GOT3 (cell line): ENCODE results near the gene HERC3.

Source experiments
- DNase-seq: peaks from one replicate; lab custom pipeline; 2025; ENCODE audit warnings: mixed read lengths; lab: John Stamatoyannopoulos, UW

Gene HERC3

DNA sequence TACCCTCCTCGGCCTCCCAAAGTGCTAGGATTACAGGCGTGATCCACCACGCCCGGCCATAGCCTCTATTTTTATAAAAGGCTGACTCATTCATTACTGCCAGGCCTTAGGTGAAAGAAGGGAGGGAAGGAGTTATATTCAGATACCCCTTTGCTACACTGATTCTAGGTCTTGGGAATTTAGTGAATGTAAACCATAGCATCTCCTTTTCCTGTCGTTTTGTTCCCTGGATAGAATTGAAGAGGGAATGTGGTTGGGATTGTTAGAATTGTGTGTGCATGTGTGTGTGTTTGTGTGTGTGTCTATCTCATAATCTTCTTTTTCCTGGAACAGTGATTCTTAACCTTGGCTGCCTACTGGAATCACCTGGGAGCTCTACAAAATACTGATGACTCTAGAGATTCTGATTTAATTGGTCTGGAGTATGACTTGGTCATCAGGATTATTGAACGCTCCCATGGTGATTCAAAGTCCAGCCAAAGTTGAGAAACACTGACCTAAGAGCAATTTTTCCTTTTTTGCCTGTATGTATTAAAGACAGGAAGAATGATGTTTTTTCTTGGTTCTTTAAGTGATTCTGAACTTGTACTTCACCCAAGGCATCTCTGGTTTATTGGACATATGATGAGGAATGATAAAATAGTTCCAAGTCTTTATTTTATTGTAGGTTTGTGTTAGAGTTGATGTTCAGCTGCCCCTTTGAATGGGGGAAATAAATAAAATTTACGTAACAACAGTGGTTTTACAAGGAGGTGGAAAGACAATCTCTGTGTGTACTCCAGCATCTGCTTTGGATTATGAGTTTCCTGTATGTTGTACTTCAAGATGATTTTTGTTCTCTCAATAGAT is 68.4 kb downstream of the HERC3 start:
- DNase-seq, result no peak

DNA sequence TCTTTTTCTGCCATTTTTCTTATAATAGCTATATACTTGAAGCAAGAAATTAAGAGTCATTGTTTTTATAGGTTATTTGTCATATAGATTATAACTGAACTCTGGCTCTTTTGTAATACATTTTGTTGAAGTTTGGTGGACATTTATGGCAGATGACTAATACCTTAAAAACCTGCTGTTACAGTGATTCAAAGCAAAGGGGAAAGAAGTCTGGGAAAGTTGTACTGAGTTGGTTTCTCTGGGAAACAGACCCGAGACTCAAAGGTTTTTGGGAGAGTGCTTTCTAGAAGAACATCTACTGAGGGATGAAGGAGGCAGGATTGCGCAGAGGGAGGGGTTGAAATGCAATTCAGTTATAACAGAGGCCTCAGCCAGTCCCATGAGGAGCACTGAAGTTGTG is 69.5 kb downstream of the HERC3 start:
- no peak for DNase-seq

DNA sequence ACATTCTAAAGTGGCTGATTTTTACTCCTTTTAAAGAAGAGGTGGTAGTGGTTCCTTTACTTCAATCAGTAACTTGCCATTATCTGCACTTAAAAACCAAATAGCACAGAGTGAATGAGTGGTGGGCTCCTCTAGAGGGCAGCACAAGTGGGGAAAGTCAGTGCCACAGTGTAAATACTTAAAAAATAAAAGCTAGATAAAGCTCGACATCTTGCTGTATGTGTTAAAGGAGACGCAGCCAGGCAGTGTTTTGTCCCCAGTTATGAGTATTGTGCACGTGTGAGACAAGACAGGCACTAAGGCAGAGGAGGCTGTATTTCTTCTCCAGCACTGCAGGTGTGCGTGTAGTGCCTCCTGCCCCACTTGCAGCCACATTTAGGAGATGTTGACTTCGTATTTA is 80.7 kb downstream of the HERC3 start:
- no peak for DNase-seq

DNA sequence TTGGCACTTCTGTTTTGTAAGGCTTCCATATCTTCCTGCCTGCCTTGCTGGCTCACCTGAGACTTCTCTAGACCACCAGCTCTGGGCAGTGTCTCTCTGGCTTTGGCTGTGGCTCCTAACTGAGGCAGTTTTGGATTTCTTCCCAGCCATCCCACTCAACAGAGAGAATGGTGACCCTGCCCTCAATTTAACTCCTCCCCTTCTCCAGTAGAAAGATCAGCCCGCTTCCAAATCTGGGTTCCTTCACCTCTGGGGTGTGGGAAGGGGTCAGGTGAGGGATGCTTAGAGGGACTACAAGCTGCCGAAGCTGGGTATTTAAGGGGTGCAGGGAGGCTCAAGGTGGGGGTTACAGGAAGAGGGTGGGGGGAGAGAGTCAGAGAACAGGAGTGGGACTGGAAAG is 81.6 kb downstream of the HERC3 start:
- DNase-seq, result no peak

DNA sequence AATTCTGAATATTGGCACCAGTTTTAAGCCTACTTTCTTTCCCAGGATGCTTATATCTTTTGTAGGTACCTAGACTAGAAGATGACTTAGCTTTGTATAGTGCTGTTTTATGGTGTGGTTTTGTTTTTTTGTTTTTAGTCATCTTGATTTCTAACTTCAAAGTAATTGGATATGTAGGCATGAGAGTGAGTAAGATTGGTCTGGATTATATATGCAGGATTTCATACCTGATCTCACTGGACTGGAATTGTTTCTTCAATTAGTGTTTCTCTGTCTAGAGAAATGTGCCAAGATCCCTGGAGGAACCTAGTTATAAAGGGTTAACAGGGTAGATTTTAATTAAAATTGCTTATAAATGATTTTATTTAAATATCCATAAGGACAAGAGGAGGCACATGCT is 82.3 kb downstream of the HERC3 start:
- no peak for DNase-seq

DNA sequence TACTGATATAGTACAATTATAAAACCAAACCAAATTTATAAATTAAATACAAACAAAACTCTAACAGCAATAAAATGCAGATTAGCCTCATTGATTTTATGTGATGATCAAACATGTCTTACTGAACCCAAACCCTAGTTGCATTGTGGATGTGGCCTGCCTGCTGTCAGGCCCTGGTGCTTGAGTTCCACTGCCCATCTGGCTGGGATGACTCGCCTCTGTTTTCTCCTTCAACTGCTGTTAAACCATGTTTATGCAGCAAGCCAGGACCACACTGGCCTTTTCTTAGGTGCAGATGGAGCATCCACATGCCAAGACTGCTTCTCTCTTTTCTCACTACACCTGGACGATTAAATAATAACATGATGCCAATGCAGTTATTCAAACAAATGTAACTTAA is 82.7 kb downstream of the HERC3 start:
- no peak for DNase-seq

DNA sequence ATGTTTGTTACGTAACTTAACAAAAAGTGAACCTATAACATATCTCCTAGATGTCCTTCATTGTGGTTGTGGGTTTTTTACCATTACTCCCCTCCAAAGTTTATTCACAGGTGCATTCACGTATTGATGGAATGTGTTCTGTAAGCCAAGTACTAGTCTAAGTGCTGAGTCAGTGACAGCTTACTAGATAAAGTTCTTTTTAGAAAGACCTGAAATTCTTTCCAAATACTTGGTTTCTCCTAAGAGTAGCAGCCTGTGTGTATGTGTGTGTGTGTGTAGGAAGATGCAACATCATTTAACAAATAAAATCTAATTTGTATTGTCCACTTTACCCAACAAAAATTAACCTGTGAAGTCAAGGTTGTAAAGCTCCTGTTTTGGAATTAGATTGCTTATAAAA is 83.3 kb downstream of the HERC3 start:
- DNase-seq, result no peak

DNA sequence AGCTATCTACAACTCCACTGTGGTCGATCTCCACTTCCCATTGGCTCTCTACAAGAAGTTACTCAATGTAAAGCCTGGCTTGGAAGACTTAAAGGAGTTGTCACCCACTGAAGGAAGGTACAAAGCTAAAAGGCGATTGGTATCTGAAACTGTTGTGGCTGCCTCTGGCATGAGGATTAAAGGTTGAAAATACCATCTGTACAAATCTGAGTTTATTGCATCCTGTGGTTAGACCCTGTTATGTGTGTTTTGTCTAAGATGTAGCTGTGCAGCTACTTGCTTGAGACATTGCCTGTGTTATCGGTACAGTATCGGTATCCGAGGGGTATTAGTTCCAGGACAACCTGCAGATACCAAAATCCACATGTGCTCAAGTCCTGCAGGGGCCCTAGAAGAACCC is 88.9 kb downstream of the HERC3 start:
- no peak for DNase-seq

DNA sequence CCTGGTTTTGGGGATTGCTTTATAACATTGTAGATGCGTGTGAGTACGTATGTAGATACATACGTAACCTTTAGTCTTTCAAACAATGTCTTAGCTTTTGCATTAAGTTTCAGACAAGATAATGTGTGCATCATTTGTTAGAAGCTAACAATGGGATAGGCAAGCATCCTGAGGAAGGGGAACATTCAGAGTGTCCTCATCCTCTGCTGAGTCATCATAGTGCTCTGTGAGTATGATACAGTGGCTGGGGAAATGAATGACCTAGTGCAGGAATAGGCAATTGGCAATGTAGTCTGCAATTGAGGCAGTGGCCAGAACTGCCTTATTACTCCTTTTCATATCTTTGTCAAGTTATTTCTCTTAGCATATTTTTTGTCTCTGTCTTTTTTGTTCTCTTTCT is 98.1 kb downstream of the HERC3 start:
- no peak for DNase-seq

DNA sequence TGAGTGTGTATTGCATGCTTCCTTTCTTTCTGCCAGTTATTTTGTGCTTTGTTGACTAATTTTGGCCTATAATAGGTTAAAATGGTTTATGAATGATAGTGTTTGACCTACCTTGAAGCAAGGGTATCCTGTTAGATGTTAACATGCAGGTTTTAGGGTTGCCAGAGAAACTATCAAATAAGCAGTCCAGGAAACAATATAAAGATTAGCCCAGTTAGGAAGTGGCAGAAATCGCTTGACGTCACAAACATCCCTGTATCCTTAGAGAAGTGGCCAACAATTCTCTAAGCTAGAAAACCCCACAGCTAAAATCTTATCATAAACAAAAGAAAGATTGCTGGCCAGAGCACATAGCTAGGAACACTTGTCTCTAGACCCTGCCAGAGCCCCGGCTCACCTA is 101.5 kb downstream of the HERC3 start:
- no peak for DNase-seq

DNA sequence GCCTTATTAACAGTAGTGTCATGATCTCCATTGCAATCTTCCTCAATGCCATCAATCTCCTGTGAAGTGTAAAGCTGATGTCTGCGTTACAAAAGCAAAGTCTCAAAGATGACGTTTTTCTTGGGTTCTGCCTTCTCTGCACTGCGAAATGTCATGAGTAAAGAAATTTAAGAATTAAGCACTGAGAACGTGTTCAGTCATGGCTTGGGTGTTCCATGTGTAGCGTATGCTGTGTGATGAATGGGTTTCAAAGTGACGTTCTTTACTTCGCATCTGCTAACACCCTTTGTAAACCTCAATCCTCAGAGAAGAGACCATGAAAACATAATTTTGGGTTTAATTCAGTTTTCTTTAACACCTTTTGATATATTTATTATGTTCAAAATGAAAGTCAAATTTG is 104.3 kb downstream of the HERC3 start:
- no peak for DNase-seq

DNA sequence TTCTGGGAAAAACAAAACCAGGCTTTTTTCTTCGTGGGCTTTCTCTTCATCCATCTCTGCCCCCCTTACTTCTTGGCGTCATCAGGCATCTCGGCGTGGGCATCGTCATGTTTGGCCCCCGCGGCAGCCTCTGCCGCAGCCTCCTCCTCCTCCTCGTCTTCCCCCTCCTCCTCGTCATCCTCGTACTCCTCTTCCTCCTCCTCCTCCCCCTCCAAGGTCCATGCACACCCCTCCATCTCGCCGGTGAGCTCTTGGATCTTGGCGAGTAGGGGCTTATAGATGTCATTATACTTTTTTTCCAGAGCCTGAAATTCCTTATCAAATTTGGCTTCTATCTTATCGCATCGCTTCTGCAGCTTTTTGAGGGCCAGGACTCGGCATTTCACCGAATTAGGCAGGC is 104.9 kb downstream of the HERC3 start:
- DNase-seq, result no peak

DNA sequence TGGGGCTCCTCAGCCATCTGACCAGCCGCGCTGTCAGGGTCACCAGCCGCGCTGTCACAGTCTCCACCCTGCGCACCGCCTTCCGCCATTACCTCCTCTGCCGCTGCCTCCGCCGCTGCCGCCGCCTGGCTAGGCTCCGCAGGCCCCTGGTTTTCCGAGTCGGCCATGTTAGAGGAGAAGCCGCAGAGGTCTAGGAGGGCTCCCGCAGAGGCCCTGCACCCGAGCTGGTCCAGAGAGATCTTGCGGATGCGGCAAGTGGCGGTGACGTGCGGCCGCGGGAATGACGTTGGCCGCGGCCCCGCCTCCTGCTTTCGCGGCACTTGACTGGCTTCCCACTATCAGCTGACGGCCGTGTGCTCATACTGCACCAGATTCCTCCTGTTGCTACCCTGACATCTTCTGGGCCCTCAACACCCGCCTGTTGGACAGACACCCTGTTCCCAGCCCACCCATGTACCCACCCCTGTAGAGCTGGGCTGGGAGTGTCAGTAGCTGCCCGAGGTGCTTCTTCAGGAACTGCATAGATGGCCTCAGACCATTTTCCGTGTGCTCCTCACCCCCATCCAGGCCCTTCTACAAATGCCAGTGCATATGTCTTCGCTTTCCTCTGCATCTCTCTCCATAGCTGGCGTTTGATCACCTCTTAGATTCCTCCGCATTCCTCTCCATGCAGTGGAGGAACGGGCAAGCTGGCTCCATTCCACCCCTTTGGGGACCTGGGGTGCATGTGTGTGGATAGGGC is 105.5 kb downstream of the HERC3 start, which contains the start of gene NAP1L5:
Gene NAP1L5, minus strand, starts transcription at position 242 of the 742 bp plus-strand sequence. Its CDS starts 75 bp downstream, at position 167.
- no peak for DNase-seq

DNA sequence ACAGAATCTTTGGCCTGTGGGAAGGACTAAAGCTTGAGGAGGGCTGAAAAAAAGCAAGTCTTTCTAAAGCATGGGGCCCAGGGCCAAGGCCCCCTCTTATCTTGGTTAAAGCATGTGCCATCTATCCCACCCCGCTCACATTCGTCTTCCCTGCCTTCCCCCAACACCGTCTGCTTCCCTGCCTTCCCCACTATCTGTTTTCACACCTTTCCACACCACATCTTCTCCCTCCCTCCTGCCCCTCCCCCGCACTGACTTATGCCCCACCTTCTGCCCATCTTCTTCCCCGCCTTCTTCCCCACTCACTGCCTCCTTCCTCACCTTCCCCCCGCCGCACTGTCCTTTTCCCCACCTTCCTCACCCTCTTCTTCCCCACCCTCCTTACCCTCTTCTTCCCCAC is 106.2 kb downstream of the HERC3 start:
- no peak for DNase-seq

DNA sequence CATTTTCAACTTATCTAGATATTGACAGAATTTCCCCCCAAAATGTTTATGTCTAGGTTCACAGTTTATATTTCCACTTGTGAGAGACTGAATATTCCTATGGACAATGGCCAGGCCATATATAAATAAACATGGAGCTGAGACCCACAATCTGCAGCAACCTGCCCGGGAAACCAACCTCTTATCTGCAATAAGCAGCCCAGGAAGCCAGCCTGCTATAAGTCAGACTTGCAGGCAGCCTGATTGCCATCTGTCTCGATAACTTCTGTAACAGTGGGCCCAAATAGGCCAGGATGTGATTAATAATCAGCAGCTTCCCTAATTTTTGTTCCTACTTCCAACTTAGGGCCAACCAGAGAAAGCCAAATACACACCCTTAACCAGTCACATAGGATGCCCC is 110.5 kb downstream of the HERC3 start:
- no peak for DNase-seq

DNA sequence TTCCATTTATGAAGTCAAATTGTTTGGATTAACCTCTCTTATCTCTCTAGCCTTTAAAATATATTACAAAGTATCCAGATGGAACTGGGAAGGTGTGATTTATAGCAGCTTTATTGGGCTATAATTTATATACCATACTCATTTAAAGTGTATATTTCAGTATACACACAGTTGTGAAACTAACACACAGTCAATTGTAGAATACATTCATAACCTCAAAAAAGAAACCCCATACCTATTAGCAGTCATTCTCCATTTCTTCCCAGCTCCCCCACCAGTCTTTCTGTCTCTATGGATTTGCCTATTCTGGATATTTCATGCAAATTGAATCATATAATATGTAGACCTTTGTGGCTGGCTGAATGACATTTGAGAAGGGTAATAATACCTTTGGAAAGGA is 112.9 kb downstream of the HERC3 start:
- DNase-seq, result no peak

DNA sequence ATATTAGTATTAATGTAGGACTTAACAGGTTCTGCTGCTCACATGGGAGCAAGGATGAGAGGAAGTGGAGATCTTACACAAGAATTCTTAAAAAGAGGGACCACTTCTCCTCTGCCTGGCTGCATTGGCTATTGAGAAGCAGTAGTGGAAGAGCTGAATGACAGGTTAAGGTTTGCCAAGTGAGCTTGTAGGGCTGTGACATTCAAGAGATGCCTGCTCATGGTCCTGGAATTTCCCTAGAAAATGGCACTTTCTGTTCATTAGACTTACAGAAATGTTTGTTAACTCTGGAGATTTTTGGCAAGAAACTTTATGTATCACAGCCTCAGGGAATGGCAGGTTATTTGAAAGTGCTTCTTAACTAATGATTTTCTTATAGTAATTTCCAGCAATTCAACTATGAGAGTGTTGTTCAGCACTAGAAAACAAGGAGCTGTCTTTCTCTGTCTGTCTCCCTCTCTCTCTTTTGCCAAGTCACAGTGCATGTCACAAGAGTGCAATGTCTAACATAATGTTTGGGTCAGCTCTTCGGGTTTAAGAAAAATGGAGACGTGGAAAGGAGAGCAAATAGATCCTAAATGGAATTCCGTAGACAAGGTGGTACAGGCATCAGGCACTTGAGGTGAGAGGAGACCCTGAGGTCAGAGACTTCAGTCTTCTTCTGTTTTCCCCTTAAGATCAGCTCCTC is 113.7 kb downstream of the HERC3 start:
- DNase-seq, result no peak

DNA sequence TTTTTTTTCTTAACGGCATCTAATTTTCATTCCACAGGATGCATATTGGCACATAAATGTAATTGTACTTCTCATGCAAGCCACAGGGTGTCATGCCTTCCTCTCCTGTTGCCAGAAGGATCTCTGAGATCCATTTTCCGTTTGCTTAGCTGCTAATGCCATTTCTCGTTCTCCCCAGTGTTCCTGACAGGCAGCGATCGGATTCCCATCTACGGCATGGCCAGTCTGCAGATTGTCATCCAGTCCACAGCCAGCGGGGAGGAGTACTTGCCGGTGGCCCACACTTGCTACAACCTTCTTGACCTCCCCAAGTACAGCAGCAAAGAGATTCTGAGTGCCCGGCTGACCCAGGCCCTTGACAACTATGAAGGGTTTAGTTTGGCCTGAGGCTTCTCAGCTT is 114.3 kb downstream of the HERC3 start:
- no peak for DNase-seq

DNA sequence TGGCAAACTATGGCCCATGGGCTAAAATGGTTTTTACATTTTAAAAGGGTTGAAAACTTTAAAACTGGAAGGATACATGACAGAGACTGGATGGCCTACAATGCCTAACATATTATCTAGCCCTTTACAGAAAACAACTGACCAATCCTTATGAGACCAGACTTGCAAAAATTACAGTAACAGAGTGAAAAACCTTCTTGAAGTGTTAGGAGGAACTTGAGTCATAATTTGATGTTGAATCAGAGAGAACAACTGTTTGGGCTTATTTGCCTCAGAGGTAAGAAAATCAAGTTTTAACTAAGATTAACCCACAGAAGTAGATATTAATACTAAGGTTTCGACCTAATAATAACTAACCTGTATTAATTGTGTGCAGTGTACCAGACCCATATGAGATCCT is 117.7 kb downstream of the HERC3 start:
- DNase-seq, result no peak

DNA sequence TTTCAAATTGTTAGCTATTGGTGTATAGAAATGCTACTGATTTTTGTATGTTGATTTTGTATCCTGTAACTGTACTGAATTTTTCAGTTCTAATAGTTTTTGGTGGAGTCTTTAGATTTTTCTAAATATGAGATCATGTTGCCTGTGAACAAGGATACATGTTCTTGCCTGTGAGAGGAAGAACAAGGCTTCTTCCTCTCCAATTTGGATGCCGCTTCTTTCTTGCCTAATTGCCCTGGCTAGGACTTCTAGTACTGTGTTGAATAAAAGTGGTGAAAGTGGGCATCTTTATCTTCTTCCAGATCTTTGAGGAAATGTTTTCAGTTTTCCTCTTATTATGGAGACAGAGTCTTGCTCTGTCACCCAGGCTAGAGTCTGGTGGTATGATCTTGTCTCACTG is 121.5 kb downstream of the HERC3 start:
- DNase-seq, result no peak

DNA sequence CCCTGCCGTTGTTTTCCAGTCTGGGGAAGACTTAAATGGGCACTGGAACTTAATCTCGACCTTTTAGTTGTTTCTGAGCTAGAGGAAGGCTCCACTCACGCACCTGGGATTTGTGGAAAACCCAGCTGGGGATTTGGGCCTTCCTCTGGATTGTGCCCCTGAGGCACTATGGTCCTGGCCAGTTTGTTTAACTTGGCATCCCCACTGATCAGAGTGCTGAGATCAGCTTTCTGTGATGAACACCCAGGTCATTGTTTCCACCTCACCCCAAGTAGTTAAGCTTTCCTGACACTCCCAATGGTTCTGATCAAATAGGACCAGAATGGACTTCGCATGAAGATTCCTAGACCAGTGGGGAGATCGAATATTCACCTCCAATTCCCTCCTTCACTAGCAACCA is 125.8 kb downstream of the HERC3 start:
- DNase-seq, result no peak

DNA sequence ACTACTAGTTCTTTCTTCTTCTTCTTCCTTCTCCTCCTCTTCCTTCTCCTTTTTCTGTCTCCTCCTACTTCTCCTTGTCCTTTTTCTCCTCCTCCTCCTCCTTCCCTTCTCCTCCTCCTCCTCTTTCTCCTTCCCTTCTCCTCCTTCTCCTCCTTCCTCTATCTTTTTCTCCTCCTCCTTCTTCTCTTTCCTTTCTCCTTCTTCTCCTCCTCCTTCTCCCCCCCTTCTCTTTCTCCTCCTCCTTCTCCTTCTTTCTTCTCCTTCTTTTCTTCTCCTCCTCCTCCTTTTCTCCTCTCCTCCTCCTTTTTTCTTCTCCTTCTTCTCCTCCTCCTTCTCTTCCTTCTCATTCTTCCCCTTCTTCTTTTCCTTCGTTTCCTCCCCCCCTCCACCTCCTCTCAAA is 127.1 kb downstream of the HERC3 start:
- no peak for DNase-seq
